Measurements from ENCODE around the gene KCNIP1.

- TF ChIP-seq CTCF (IDR thresholded peaks at IDR 0.05) (no peak), POLR2A (IDR thresholded peaks at IDR 0.05) (no peak)
These were observed 23.6 kb upstream of the KCNIP1 start for GRCh38 chr5:170480260-170480659.

Data from heart left ventricle (tissue), 13 donors.